Mononuclear cell (primary cell): ENCODE data around the gene TGM3. TPM values are rescaled to one million over a fixed set of nuclear protein-coding genes. Genes with fewer than 3 reads are reported as not detected.

Experiments
- H3K27me3 ChIP-seq: 2 replicates; pipeline ENCODE4 v1.6.0; 2011; ENCODE audit warnings: low read length, control low read depth; ENCODE audit not compliant: insufficient read depth
- H3K4me1 ChIP-seq: 2 replicates; pipeline ENCODE4 v1.5.1; 2011; ENCODE audit warnings: mild to moderate bottlenecking, low read length, control low read depth; ENCODE audit not compliant: insufficient read depth
- H3K4me3 ChIP-seq: 2 replicates; pipeline ENCODE4 v1.5.1; 2011; ENCODE audit warnings: mild to moderate bottlenecking, low read length, moderate library complexity
- H3K9me3 ChIP-seq: 2 replicates; pipeline ENCODE4 v1.5.1; 2011; ENCODE audit warnings: low read depth, mild to moderate bottlenecking, control low read depth, low read length
- total RNA-seq: library from RNA; depleted of rRNA; stranded (reverse); fragments of >200 nt; gene quantifications from one replicate; pipeline ENCODE4 v1.2.3, GENCODE V29; 2012

The TGM3 gene
- total RNA-seq, 1 donor = 0.10 TPM

- H3K4me3 ChIP-seq = no peak overlapping the region
- no peaks in the 10 kb centered on the region for H3K27me3 ChIP-seq
- H3K9me3 ChIP-seq = no peaks in the 10 kb centered on the region
- no peaks in the 10 kb centered on the region for H3K4me1 ChIP-seq
These were observed 89.2 kb downstream of the TGM3 start for GRCh38 chr20:2385026-2385425.

GRCh38 chr20:2385496-2385895 lies 89.7 kb downstream of the TGM3 start:
- H3K27me3 ChIP-seq = no peaks in the 10 kb centered on the region
- H3K4me3 ChIP-seq = no peak overlapping the region
- no peaks in the 10 kb centered on the region for H3K9me3 ChIP-seq
- no peaks in the 10 kb centered on the region for H3K4me1 ChIP-seq

GRCh38 chr20:2386516-2387179 lies 90.8 kb downstream of the TGM3 start:
- H3K4me3 ChIP-seq = no peak overlapping the region
- no peaks in the 10 kb centered on the region for H3K4me1 ChIP-seq
- no peaks in the 10 kb centered on the region for H3K27me3 ChIP-seq
- H3K9me3 ChIP-seq = no peaks in the 10 kb centered on the region

GRCh38 chr20:2387180-2387577 lies 91.4 kb downstream of the TGM3 start:
- Histone ChIP-seq H3K4me1 (no peaks in the 10 kb centered on the region), H3K27me3 (no peaks in the 10 kb centered on the region), H3K9me3 (no peaks in the 10 kb centered on the region), H3K4me3 (no peak overlapping the region)

GRCh38 chr20:2387580-2387979 lies 91.8 kb downstream of the TGM3 start:
- H3K4me1 ChIP-seq = no peaks in the 10 kb centered on the region
- H3K27me3 ChIP-seq = no peaks in the 10 kb centered on the region
- H3K4me3 ChIP-seq = no peak overlapping the region
- no peaks in the 10 kb centered on the region for H3K9me3 ChIP-seq

Other genes with a start within 250 kb of the TGM3 start
- 30.2 TPM for gene STK35, start 194.2 kb upstream of the TGM3 start, total RNA-seq
- not detected for gene TGM6, start 84.9 kb downstream of the TGM3 start, total RNA-seq
- gene SNRPB, start 174.8 kb downstream of the TGM3 start, total RNA-seq = 144 TPM
- gene ZNF343, start 212.9 kb downstream of the TGM3 start, total RNA-seq = 3.1 TPM
- gene TMC2, start 240.6 kb downstream of the TGM3 start, total RNA-seq = not detected